Measurements from ENCODE around the gene APLN. TPM values are rescaled to one million over a fixed set of nuclear protein-coding genes. Genes with fewer than 3 reads are reported as not detected.

APLN gene
- total RNA-seq, 2 experiments from 2014 or later: 3.5 TPM

- intact Hi-C loops (cut with micrococcal nuclease): loop anchor here (10.0 kb wide), 2 partner anchors 89 to 189 kb away; no protein-coding TSS in a partner anchor
- ChIA-PET CTCF (interaction anchor here (0.6 to 7.1 kb wide), 10 partner anchors 11 to 499 kb away, joined by 3 to 57 read pairs (median 4); partner anchors contain the start of gene APLN), POLR2A (interaction anchor here (1.0 to 1.2 kb wide), 2 partner anchors 9 to 425 kb away, joined by 3 read pairs; no protein-coding TSS in a partner anchor)
- H3K27me3 Mint-ChIP-seq: no peaks in the 10 kb centered on the region
- TF ChIP-seq CTCF (IDR thresholded peaks at IDR 0.05): no peak
- H3K27ac Mint-ChIP-seq: no peak overlapping the region
- no peaks in the 10 kb centered on the region for H3K36me3 Mint-ChIP-seq (ENCODE audit: low read depth)
- ATAC-seq (no peak), DNase-seq (no peak)
- peaks cover 2% of the 10 kb centered on the region for H3K4me1 Mint-ChIP-seq (ENCODE audit: low read depth)
- no peaks in the 10 kb centered on the region for H3K9me3 Mint-ChIP-seq
- H3K4me3 Mint-ChIP-seq: no peak overlapping the region
These were observed 18.5 kb downstream of the APLN start for GRCh38 chrX:129636175-129636681.

- no peak for ATAC-seq
- intact Hi-C loops (cut with micrococcal nuclease): loop anchor here (10.0 kb wide), 2 partner anchors 90 to 190 kb away; no protein-coding TSS in a partner anchor
- no peaks in the 10 kb centered on the region for H3K36me3 Mint-ChIP-seq (ENCODE audit: low read depth)
- H3K4me1 Mint-ChIP-seq (ENCODE audit: low read depth): peaks cover 2% of the 10 kb centered on the region
- no peak overlapping the region for H3K27ac Mint-ChIP-seq
- no peak for DNase-seq
- no peak for TF ChIP-seq CTCF (IDR thresholded peaks at IDR 0.05)
- no peaks in the 10 kb centered on the region for H3K9me3 Mint-ChIP-seq
- no peaks in the 10 kb centered on the region for H3K27me3 Mint-ChIP-seq
- H3K4me3 Mint-ChIP-seq: no peak overlapping the region
- POLR2A ChIA-PET: no interaction called here
- CTCF ChIA-PET: interaction anchor here (1.6 kb wide), 1 partner anchor 91 kb away, joined by 4 read pairs; no protein-coding TSS in a partner anchor
These were observed 20.2 kb downstream of the APLN start for GRCh38 chrX:129634541-129634940.

- CTCF ChIA-PET: no interaction called here
- Mint-ChIP-seq H3K27ac (no peak overlapping the region), H3K36me3 (ENCODE audit: low read depth) (no peaks in the 10 kb centered on the region), H3K9me3 (no peaks in the 10 kb centered on the region), H3K4me1 (ENCODE audit: low read depth) (peaks cover 1% of the 10 kb centered on the region), H3K4me3 (no peak overlapping the region), H3K27me3 (no peaks in the 10 kb centered on the region)
- POLR2A ChIA-PET: interaction anchor here (0.7 kb wide), 1 partner anchor 296 kb away, joined by 3 read pairs; no protein-coding TSS in a partner anchor
- ATAC-seq: no peak
- intact Hi-C loops (cut with micrococcal nuclease): loop anchor here (10.0 kb wide), 2 partner anchors 92 to 192 kb away; no protein-coding TSS in a partner anchor
- TF ChIP-seq CTCF (IDR thresholded peaks at IDR 0.05): no peak
- no peak for DNase-seq
These were observed 22.3 kb downstream of the APLN start for GRCh38 chrX:129632443-129632842.

- intact Hi-C loops (cut with micrococcal nuclease): loop anchor here (10.0 kb wide), 2 partner anchors 93 to 193 kb away; no protein-coding TSS in a partner anchor
- DNase-seq (no peak), ATAC-seq (no peak)
- no peak overlapping the region for H3K27ac Mint-ChIP-seq
- no peaks in the 10 kb centered on the region for H3K36me3 Mint-ChIP-seq (ENCODE audit: low read depth)
- TF ChIP-seq CTCF (IDR thresholded peaks at IDR 0.05): no peak
- H3K4me1 Mint-ChIP-seq (ENCODE audit: low read depth): no peaks in the 10 kb centered on the region
- H3K9me3 Mint-ChIP-seq: no peaks in the 10 kb centered on the region
- ChIA-PET POLR2A (no interaction called here), CTCF (no interaction called here)
- no peaks in the 10 kb centered on the region for H3K27me3 Mint-ChIP-seq
- H3K4me3 Mint-ChIP-seq: no peak overlapping the region
These were observed 22.9 kb downstream of the APLN start for GRCh38 chrX:129631849-129632248.

GRCh38 chrX:129629837-129630236, 24.9 kb downstream of the APLN start:
- ChIA-PET POLR2A (no interaction called here), CTCF (no interaction called here)
- ATAC-seq (no peak), DNase-seq (no peak)
- Mint-ChIP-seq H3K4me3 (no peak overlapping the region), H3K27me3 (no peaks in the 10 kb centered on the region), H3K9me3 (no peaks in the 10 kb centered on the region), H3K36me3 (ENCODE audit: low read depth) (no peaks in the 10 kb centered on the region), H3K4me1 (ENCODE audit: low read depth) (peaks cover 4% of the 10 kb centered on the region), H3K27ac (no peak overlapping the region)
- no peak for TF ChIP-seq CTCF (IDR thresholded peaks at IDR 0.05)
- intact Hi-C loops (cut with micrococcal nuclease): loop anchor here (10.0 kb wide), 2 partner anchors 95 to 195 kb away; no protein-coding TSS in a partner anchor
